SU-DHL-6 (cell line): Measurements from ENCODE around the gene ABCA4.

Source experiments
- CTCF ChIP-seq: fragments of 200-600 bp; sonication (generic); IDR thresholded peaks from one replicate; pipeline ENCODE4 v1.5.1; 2017; ENCODE audit warnings: antibody characterized with exemption, mild to moderate bottlenecking, low read length, moderate library complexity; ENCODE audit not compliant: insufficient read depth, poor library complexity, severe bottlenecking
- EZH2phosphoT487 ChIP-seq: fragments of 200-600 bp; sonication (generic), shearing (Covaris generic); conservative IDR thresholded peaks from 2 replicates; pipeline ENCODE4 v1.6.1; 2018; ENCODE audit warnings: mild to moderate bottlenecking, antibody characterized with exemption, low read length, moderate library complexity, mixed read lengths

GRCh38 chr1:94072840-94073522, 48.0 kb downstream of the ABCA4 start:
- TF ChIP-seq EZH2phosphoT487 (no peak), CTCF (no peak)
